ENCODE data around the gene KNOP1. TPM values are rescaled to one million over a fixed set of nuclear protein-coding genes. Genes with fewer than 3 reads are reported as not detected.

The KNOP1 gene
- polyA plus RNA-seq, 3 donors, result 1.5 to 2.8 (median 2.4) TPM

GRCh38 chr16:19678804-19679203 is 39.2 kb downstream of the KNOP1 start:
- no peak overlapping the region for H3K27ac Mint-ChIP-seq
- Histone ChIP-seq H3K4me2 (replicated peaks; ENCODE audit: extremely low read depth, low read length, poor library complexity, severe bottlenecking) (no peak overlapping the region), H3K79me2 (ENCODE audit: insufficient read depth, low read length) (no peaks in the 10 kb centered on the region), H2AFZ (ENCODE audit: insufficient read depth, low read depth, low read length, poor library complexity, severe bottlenecking) (no peak overlapping the region), H3K36me3 (replicated peaks in 1 of 2; ENCODE audit: control insufficient read depth in 1 of 2, insufficient read depth in 2 of 2, low read length in 2 of 2) (peaks cover 45 to 82% of the 10 kb centered on the region in 2 donors), H3K27ac (ENCODE audit: low read depth in 1 of 2, low read length in 2 of 2) (no peak overlapping the region), H3K9me3 (replicated peaks in 1 of 2; ENCODE audit: control insufficient read depth in 1 of 2, insufficient read depth in 1 of 2, low read length in 2 of 2) (no peaks in the 10 kb centered on the region), H4K20me1 (ENCODE audit: insufficient read depth, low read length) (no peaks in the 10 kb centered on the region), H3K27me3 (ENCODE audit: control insufficient read depth in 2 of 2, insufficient read depth in 2 of 2, low read length in 2 of 2) (no peaks in the 10 kb centered on the region), H3K9ac (ENCODE audit: insufficient read depth, low read length, poor library complexity, severe bottlenecking) (no peak overlapping the region), H3K4me3 (replicated peaks in 1 of 3; ENCODE audit: low read depth in 2 of 3, low read length in 3 of 3) (no peak overlapping the region), H3K4me1 (ENCODE audit: control insufficient read depth in 1 of 2, insufficient read depth in 2 of 2, low read length in 2 of 2) (no peaks in the 10 kb centered on the region)
- no peak for TF ChIP-seq CTCF (IDR thresholded peaks at IDR 0.05)
- H3K36me3 Mint-ChIP-seq, result peaks cover 55 to 69% of the 10 kb centered on the region in 2 donors
- no peak for DNase-seq
- WGBS (ENCODE audit: insufficient coverage), result 100% methylated on average over 1 of the region's 7 CpGs
- H3K4me3 Mint-ChIP-seq, result no peak overlapping the region
- H3K4me1 Mint-ChIP-seq, result no peaks in the 10 kb centered on the region
- intact Hi-C loops (cut with micrococcal nuclease), result no loop called here
- peaks cover 0 to 3% (median 0%) of the 10 kb centered on the region in 7 donors for H3K9me3 Mint-ChIP-seq
- H3K27me3 Mint-ChIP-seq (ENCODE audit: low read depth in 3 of 3), result peaks cover 0 to 2% (median 2%) of the 10 kb centered on the region in 3 donors

- Mint-ChIP-seq H3K36me3 (peaks cover 48 to 62% of the 10 kb centered on the region in 2 donors), H3K4me3 (no peak overlapping the region), H3K4me1 (no peaks in the 10 kb centered on the region), H3K27ac (peak overlapping the region in 2 of 7 donors; percentile 15 to 60), H3K9me3 (no peaks in the 10 kb centered on the region), H3K27me3 (ENCODE audit: low read depth in 3 of 3) (peaks cover 0 to 2% (median 2%) of the 10 kb centered on the region in 3 donors)
- Histone ChIP-seq H3K27me3 (ENCODE audit: control insufficient read depth in 2 of 2, insufficient read depth in 2 of 2, low read length in 2 of 2) (no peaks in the 10 kb centered on the region), H2AFZ (ENCODE audit: insufficient read depth, low read depth, low read length, poor library complexity, severe bottlenecking) (no peak overlapping the region), H3K9ac (ENCODE audit: insufficient read depth, low read length, poor library complexity, severe bottlenecking) (no peak overlapping the region), H3K36me3 (replicated peaks in 1 of 2; ENCODE audit: control insufficient read depth in 1 of 2, insufficient read depth in 2 of 2, low read length in 2 of 2) (peaks cover 38 to 82% of the 10 kb centered on the region in 2 donors), H3K4me1 (ENCODE audit: control insufficient read depth in 1 of 2, insufficient read depth in 2 of 2, low read length in 2 of 2) (no peaks in the 10 kb centered on the region), H3K9me3 (replicated peaks in 1 of 2; ENCODE audit: control insufficient read depth in 1 of 2, insufficient read depth in 1 of 2, low read length in 2 of 2) (no peaks in the 10 kb centered on the region), H4K20me1 (ENCODE audit: insufficient read depth, low read length) (no peaks in the 10 kb centered on the region), H3K27ac (ENCODE audit: low read depth in 1 of 2, low read length in 2 of 2) (no peak overlapping the region), H3K79me2 (ENCODE audit: insufficient read depth, low read length) (no peaks in the 10 kb centered on the region), H3K4me2 (replicated peaks; ENCODE audit: extremely low read depth, low read length, poor library complexity, severe bottlenecking) (no peak overlapping the region), H3K4me3 (replicated peaks in 1 of 3; ENCODE audit: low read depth in 2 of 3, low read length in 3 of 3) (no peak overlapping the region)
- intact Hi-C loops (cut with micrococcal nuclease), result no loop called here
- TF ChIP-seq CTCF (IDR thresholded peaks at IDR 0.05), result no peak
- DNase-seq, result no peak
- 82% methylated on average over 7 of the region's 7 CpGs for WGBS (ENCODE audit: insufficient coverage)
Measured at GRCh38 chr16:19677402-19677801, 40.6 kb downstream of the KNOP1 start.
